HFFc6 (cell line): ENCODE data around the gene FBXO48. TPM values are rescaled to one million over a fixed set of nuclear protein-coding genes. Genes with fewer than 3 reads are reported as not detected.
A peak's percentile ranks its signal among the peaks of the same experiment; 100 is the strongest.
"Not testable (repeated sequence)": the region's sequence is repeated elsewhere in the genome, so short reads cannot be mapped to it uniquely, and the experiment has no call there.

ENCODE experiments used
- DNase-seq: peaks from one replicate; pipeline ENCODE4 v3.0.0-alpha.2; 2018
- H3K27ac Mint-ChIP-seq: 2 replicates; pipeline ENCODE4 v1.8.0; 2020; ENCODE audit warnings: mild to moderate bottlenecking, mixed read lengths
- H3K27me3 Mint-ChIP-seq: 2 replicates; pipeline ENCODE4 v1.8.0; 2021; ENCODE audit warnings: mild to moderate bottlenecking, moderate library complexity, mixed read lengths; ENCODE audit not compliant: insufficient read depth
- H3K36me3 Mint-ChIP-seq: 2 replicates; pipeline ENCODE4 v1.8.0; 2021; ENCODE audit warnings: low read depth, mixed read lengths
- H3K4me1 Mint-ChIP-seq: 2 replicates; pipeline ENCODE4 v1.8.0; 2020; ENCODE audit warnings: low read depth, mixed read lengths
- H3K4me3 Mint-ChIP-seq: 2 replicates; pipeline ENCODE4 v1.8.0; 2020; ENCODE audit warnings: mild to moderate bottlenecking, moderate library complexity, mixed read lengths
- H3K9me3 Mint-ChIP-seq: 2 replicates; pipeline ENCODE4 v1.8.0; 2020; ENCODE audit warnings: mild to moderate bottlenecking, mixed read lengths
- total RNA-seq, 6 experiments: library from RNA; stranded (reverse); fragmentation: NEBNext Ultra II Directional; extraction: Animal tissue kit (Norgen Biotek cat#: 25700); gene quantifications; 2 replicates in 1 of 6; 3 replicates in 5 of 6; pipeline ENCODE4 v1.2.3, GENCODE V29; 2021
- TF ChIP-seq, protein P1 (sequence below): fragments of 200-600 bp; sonication (generic); IDR thresholded peaks from 2 replicates; pipeline ENCODE4 v1.5.0; 2021; ENCODE audit warnings: antibody characterized with exemption, mild to moderate bottlenecking

Gene FBXO48
- total RNA-seq, 6 experiments from 2014 or later: 0.40 to 0.85 (median 0.72) TPM

DNA sequence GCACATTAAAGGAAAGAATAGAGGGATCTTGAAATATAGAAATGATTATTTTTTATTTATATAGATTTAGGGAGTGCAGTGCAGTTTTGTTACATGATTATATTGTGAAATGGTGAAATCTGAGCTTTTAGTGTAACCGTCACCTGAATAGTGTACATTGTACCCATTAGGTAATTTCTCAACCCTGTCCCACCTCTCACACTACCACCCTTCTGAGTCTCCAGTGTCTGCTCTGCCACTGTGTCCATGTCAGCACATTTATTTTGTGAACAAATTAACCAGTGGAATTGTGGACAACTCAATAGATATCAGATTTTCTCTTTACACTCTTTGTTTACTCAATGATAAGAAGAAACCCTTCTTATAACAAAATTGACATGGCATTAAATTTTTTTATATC is 24.5 kb upstream of the FBXO48 start:
- Mint-ChIP-seq H3K9me3 (peaks cover 3% of the 10 kb centered on the region), H3K36me3 (no peaks in the 10 kb centered on the region), H3K27me3 (no peaks in the 10 kb centered on the region; the same call in 1 of the 2 replicates), H3K4me1 (peaks cover 6% of the 10 kb centered on the region), H3K4me3 (no peak overlapping the region), H3K27ac (no peak overlapping the region)
- no peak for DNase-seq
- TF ChIP-seq, protein P1, sequence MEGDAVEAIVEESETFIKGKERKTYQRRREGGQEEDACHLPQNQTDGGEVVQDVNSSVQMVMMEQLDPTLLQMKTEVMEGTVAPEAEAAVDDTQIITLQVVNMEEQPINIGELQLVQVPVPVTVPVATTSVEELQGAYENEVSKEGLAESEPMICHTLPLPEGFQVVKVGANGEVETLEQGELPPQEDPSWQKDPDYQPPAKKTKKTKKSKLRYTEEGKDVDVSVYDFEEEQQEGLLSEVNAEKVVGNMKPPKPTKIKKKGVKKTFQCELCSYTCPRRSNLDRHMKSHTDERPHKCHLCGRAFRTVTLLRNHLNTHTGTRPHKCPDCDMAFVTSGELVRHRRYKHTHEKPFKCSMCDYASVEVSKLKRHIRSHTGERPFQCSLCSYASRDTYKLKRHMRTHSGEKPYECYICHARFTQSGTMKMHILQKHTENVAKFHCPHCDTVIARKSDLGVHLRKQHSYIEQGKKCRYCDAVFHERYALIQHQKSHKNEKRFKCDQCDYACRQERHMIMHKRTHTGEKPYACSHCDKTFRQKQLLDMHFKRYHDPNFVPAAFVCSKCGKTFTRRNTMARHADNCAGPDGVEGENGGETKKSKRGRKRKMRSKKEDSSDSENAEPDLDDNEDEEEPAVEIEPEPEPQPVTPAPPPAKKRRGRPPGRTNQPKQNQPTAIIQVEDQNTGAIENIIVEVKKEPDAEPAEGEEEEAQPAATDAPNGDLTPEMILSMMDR: no peak

DNA sequence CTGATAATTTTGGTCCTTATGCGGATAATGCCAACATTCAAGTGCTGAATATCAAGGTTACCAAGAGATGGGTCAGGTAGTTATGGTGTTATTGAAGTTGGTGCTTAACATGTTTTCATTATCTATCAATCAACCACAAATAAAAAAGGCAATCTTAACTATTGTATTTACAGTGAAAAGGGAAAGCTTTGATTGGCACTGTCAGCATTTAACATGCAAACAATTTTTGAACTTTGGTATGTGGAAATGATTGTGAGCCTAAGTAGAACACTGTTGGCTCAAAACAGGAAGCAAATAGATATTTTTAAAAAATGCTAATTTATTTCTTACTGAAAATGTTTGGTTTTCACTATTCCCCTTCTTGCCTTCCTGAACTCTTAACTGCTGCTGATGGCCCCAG is 22.2 kb upstream of the FBXO48 start:
- Mint-ChIP-seq H3K27ac (no peak overlapping the region), H3K4me1 (peaks cover 6% of the 10 kb centered on the region), H3K36me3 (no peaks in the 10 kb centered on the region), H3K27me3 (no peaks in the 10 kb centered on the region), H3K4me3 (no peak overlapping the region), H3K9me3 (no peaks in the 10 kb centered on the region)
- TF ChIP-seq, protein P1: no peak
- no peak for DNase-seq

DNA sequence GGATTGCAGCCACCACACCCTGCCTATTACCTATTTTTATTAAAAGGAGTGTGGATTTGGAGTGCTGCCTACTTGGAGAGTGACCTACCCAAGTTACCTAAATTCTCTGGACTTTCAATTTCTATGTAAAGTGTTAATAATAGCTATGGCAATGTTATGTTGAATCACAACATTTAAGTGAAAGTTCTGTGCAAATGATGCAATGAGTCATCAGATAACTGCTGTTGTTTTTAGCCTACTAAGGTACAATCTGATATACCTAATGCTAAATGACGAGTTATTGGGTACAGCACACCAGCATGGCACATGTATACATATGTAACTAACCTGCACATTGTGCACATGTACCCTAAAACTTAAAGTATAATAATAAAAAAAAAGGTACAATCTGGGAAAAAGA is 21.5 kb upstream of the FBXO48 start:
- peak; percentile 3 for DNase-seq
- not testable (repeated sequence) for H3K36me3 Mint-ChIP-seq, H3K27me3 Mint-ChIP-seq, H3K4me3 Mint-ChIP-seq, H3K4me1 Mint-ChIP-seq, H3K9me3 Mint-ChIP-seq, H3K27ac Mint-ChIP-seq

DNA sequence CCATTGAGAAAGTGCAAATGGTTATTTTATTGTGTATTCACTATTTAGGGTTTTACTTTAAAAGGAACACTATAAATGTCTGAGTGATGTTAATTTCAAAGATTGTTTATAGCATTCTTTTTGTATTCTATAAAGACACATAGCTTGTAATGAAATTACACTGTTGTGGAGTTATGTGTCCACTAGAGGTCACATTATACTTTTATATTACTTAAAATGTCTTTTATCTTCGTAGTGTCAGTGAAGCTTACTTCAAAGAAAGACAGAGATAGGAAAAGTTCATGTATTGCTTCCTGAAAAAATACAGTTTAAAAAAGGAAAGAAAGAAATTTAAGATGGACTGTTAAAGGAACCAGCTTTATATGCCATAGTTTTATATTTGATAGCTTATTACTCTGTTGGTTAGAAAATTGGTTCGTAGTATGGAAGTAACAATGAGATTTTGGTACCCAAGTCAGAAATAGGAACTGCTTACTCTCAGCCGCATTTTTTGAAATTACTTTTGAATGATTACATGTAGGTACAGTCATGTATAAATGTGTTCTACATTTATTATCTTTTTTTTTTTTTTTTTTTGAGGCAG is 20.8 kb upstream of the FBXO48 start:
- Mint-ChIP-seq H3K36me3 (no peaks in the 10 kb centered on the region), H3K4me3 (no peak overlapping the region), H3K4me1 (peaks cover 6% of the 10 kb centered on the region), H3K27ac (no peak overlapping the region), H3K27me3 (no peaks in the 10 kb centered on the region), H3K9me3 (no peaks in the 10 kb centered on the region)
- TF ChIP-seq, protein P1: peak; percentile 78
- peak; percentile 29 for DNase-seq

DNA sequence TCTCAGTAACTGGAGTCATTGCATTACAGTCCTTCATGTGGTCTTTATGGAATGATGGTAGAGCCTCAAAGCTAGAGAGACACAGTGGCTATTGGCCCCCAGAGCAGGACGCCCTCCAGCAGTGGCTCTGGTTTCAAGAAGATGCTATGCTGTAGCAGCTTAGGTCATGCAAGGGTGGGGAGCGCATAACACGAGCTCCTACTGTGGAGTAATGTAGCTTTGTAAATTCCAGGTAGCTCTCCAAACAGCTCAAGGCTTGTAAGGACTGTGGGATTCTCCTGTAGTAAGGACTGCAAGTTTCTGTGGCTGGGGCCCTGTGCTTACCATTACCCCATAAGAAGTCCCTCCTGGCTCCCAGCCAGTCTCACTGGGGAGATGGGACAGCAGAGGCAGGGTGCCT is 15.9 kb upstream of the FBXO48 start:
- TF ChIP-seq, protein P1: no peak
- peaks cover 12% of the 10 kb centered on the region for H3K4me1 Mint-ChIP-seq
- DNase-seq: no peak
- H3K27me3 Mint-ChIP-seq: no peaks in the 10 kb centered on the region; the same call in 1 of the 2 replicates
- no peak overlapping the region for H3K4me3 Mint-ChIP-seq
- H3K9me3 Mint-ChIP-seq: no peaks in the 10 kb centered on the region
- H3K36me3 Mint-ChIP-seq: no peaks in the 10 kb centered on the region
- no peak overlapping the region for H3K27ac Mint-ChIP-seq

DNA sequence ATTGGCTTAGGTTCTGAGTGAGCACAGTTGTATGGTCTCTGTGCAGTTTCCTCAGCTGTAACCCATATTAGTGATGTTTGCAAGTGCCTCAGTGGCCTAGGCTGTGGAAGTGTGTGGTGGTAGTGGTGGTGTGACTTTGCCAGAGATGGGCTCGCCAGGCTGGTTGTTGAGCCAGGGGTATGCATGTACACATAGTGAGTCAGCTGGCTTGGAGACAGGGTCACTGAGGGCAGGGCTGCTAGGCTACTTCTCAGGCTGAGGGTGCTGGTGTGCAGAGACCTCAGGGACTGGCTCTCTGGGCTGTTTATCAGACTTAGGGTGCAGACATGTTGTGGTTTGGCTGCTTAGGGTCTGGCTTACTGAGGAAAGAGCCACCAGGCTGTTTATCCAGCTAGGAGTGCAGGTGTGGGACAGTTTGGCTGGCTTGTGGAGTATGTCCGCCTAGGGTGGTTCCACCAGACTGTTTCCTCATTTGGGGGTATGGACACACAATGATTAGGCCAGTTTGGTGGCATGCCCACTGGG is 15.3 kb upstream of the FBXO48 start:
- no peak for DNase-seq
- TF ChIP-seq, protein P1: no peak
- Mint-ChIP-seq H3K27ac (no peak overlapping the region), H3K27me3 (no peaks in the 10 kb centered on the region; the same call in 1 of the 2 replicates), H3K4me1 (peaks cover 7% of the 10 kb centered on the region), H3K4me3 (no peak overlapping the region), H3K36me3 (no peaks in the 10 kb centered on the region), H3K9me3 (no peaks in the 10 kb centered on the region)
